Motor neuron (in vitro differentiated cells): Measurements from ENCODE around the gene CLIP4. TPM values are rescaled to one million over a fixed set of nuclear protein-coding genes. Genes with fewer than 3 reads are reported as not detected.
A peak's percentile ranks its signal among the peaks of the same experiment; 100 is the strongest.

Experiments used
- ATAC-seq, 8 experiments: fragments of 200-7000 bp; cut with Tn5 transposase; replicated peaks in 6 of 8; 2 replicates each; pipeline ENCODE4 v1.8.0; 2021; ENCODE audit warnings: mild to moderate bottlenecking in 8 of 8, moderate library complexity in 8 of 8
- H3K27ac ChIP-seq, 2 donors: fragments of 250-450 bp; sonication (Bioruptor Pico); 2 replicates each; pipeline ENCODE4 v1.9.0; 2021; ENCODE audit warnings: antibody characterized with exemption in 2 of 2, mild to moderate bottlenecking in 2 of 2, moderate library complexity in 1 of 2
- H3K4me1 ChIP-seq, 2 donors: fragments of 250-450 bp; sonication (Bioruptor Pico); replicated peaks in 1 of 2; 2 replicates each; pipeline ENCODE4 v1.6.1; 2021; ENCODE audit warnings: antibody characterized with exemption in 2 of 2, mild to moderate bottlenecking in 2 of 2, moderate library complexity in 1 of 2
- H3K4me3 ChIP-seq, 5 donors: fragments of 250-450 bp; sonication (Bioruptor Pico); 2 replicates each; pipeline ENCODE4 v1.9.0; 2021; ENCODE audit warnings: antibody characterized with exemption in 5 of 5, mild to moderate bottlenecking in 5 of 5, moderate library complexity in 4 of 5
- WGBS, 10 experiments: fragments of 450-650 bp; shearing (Covaris generic); methylation state at CpG; one replicate each; pipeline ENCODE4 v1.0.0; 2022; 5-methylcytosine and 5-hydroxymethylcytosine counted together
- in situ Hi-C, 9 experiments: fragments of 400-800 bp; cut with MboI; loops; one replicate each; pipeline ENCODE4 v1.15.0; 2021; ENCODE audit warnings: low sequenced_read_pairs in 9 of 9, low pct_unique_long_range_greater_than_20kb in 2 of 9; ENCODE audit not compliant: unreplicated experiment in 9 of 9
- total RNA-seq, 8 experiments: library from RNA; unstranded; fragments of 300-600 nt; gene quantifications; 2 replicates each; pipeline versions ENCODE4 v1.2.3 to v1.2.4, GENCODE V29; 2022

CLIP4 gene
- total RNA-seq, 8 experiments from 2014 or later = 5.4 to 63.1 (median 19.1) TPM

GRCh38 chr2:29207352-29208148 lies 92.3 kb downstream of the CLIP4 start:
- ATAC-seq = peak in 5 of 8 experiments; percentile 49 to 70 (median 59)
- in situ Hi-C loops = loop anchor here in 2 of 9 experiments (10.0 kb wide), 2 partner anchors 243 to 253 kb away; no protein-coding TSS in a partner anchor
- no peak overlapping the region for H3K27ac ChIP-seq
- H3K4me1 ChIP-seq = peaks cover 4 to 8% of the 10 kb centered on the region in 2 donors
- H3K4me3 ChIP-seq = no peak overlapping the region
- 64 to 100% (median 96%) methylated on average over 1 to 3 of the region's 3 CpGs; no CpG with 5 or more reads in 2 of the 10 experiments for WGBS, 10 experiments

DNA sequence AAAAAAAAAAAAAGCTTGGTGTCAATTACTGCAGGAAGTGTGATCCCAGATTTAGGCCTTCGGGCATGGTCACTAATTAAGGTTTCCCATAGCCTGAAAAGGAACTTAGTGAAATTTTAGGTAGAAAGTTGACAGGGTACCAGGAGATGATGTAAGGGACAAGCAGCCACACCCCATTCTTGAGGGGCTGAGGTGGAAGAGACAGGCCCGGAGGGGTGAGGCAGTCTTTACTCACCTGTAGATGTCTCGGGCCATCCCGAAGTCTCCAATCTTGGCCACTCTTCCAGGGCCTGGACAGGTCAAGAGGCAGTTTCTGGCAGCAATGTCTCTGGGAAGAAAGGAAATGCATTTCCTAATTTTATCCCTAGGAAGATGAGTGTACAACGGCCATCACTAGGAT lies 94.3 kb downstream of the CLIP4 start:
- Histone ChIP-seq H3K27ac (no peak overlapping the region), H3K4me3 (no peak overlapping the region), H3K4me1 (peaks cover 5 to 20% of the 10 kb centered on the region in 2 donors)
- no peak for ATAC-seq
- WGBS, 10 experiments = 40 to 100% (median 93%) methylated on average over 1 to 5 of the region's 5 CpGs; no CpG with 5 or more reads in 1 of the 10 experiments
- in situ Hi-C loops = loop anchor here in 2 of 9 experiments (10.0 kb wide), 2 partner anchors 245 to 255 kb away; no protein-coding TSS in a partner anchor

DNA sequence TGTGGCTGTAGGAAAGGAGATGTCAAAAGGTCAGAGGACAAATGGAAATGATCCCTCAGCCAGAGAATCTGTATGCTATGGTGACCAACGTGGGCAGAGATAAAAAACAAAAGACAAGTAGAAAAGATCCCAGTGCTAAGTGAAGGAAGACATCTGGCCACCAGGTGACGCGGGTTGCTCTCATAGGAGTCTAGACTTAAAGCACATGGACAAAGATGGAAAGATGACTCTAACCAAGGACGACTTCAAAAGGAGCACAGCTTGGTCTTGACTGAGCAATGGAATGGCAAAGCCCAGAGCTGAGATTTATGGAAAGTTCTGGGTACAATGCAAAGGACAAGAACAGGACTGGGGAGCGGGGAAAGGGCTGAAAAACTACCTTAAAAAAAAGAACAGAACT lies 96.8 kb downstream of the CLIP4 start:
- in situ Hi-C loops = no loop called here
- WGBS, 10 experiments = 4 to 100% (median 59%) methylated on average over 2 to 5 of the region's 5 CpGs
- Histone ChIP-seq H3K4me3 (no peak overlapping the region), H3K4me1 (peaks cover 10 to 40% of the 10 kb centered on the region in 2 donors), H3K27ac (no peak overlapping the region)
- ATAC-seq = peak in 3 of 8 experiments; percentile 13 to 70 (median 39)

GRCh38 chr2:29213888-29214291 lies 98.7 kb downstream of the CLIP4 start:
- 32 to 70% (median 52%) methylated on average over 1 to 6 of the region's 9 CpGs; no CpG with 5 or more reads in 4 of the 10 experiments for WGBS, 10 experiments
- in situ Hi-C loops = no loop called here
- Histone ChIP-seq H3K4me1 (peaks cover 7 to 32% of the 10 kb centered on the region in 2 donors), H3K4me3 (no peak overlapping the region), H3K27ac (no peak overlapping the region)
- peak in 5 of 8 experiments; percentile 74 to 88 (median 85) for ATAC-seq

DNA sequence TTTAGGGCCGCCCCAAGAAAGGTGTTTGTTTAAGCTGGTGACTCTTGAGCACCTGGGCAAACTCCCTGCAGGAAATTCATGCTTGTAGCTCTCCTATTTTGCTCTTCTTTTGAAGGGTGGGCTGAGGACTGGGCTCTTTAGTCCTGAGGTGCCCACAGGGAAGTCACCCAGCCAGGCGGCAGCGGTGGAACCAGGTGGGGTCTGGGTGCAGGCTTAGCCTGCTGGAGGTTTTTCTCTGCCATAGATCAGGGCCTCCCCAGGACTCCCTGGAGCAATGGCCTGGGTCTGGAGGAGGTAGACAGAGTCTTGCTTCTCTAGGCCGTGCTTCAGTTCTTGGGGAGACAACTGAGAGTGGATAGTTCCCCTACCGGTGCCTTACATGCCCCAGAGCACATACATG lies 99.9 kb downstream of the CLIP4 start:
- no peak overlapping the region for H3K4me3 ChIP-seq
- 71 to 100% (median 82%) methylated on average over 1 to 5 of the region's 5 CpGs; no CpG with 5 or more reads in 5 of the 10 experiments for WGBS, 10 experiments
- H3K27ac ChIP-seq = no peak overlapping the region
- peaks cover 7 to 32% of the 10 kb centered on the region in 2 donors for H3K4me1 ChIP-seq
- ATAC-seq = no peak
- in situ Hi-C loops = no loop called here

DNA sequence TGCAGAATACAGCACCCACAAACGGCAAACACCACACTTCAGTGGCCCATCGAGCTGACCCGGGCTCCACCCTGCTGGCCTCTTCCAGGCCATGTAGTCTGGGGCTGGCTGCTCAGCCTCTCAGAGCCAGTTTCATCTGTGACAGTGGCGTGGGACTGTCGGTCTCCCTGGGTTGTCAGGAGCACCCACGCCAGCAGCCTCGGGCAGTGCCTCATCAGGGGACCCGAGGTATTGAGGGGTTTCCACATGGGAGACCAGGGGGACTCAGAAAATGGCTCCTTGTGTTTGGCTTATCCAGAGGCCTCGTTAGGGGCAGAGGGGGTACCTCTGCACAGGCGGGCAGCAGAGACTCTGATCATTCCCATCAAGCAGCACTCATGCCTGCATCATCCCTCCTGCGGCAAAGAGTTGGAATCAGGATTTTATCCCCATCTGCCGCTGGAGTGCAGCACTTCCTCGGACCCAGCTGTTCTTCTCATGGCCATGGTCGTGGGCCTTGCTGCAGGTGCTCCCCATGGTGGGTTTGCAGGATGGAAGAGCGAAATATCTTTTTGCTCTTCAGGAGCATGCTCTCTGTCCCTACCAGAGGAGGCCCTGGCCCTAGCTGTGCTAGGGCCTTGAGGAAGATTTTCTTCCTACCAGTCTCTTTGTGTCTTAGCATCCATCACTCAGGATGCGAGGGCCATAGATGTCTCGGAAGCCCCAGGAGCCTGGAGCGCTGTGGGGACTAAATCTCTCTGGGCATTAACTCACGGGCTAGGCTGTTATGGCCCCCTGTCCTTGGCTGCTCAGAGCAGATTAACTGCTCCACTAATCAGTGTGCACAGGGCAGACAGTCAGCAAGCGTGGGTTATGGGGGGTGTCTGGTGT lies 100.8 kb downstream of the CLIP4 start:
- H3K27ac ChIP-seq = peak overlapping the region in 1 of 2 donors; percentile 67
- in situ Hi-C loops = no loop called here
- H3K4me3 ChIP-seq = no peak overlapping the region
- peaks cover 7 to 32% of the 10 kb centered on the region in 2 donors for H3K4me1 ChIP-seq
- ATAC-seq = peak in 5 of 8 experiments; percentile 25 to 88 (median 51)
- 35 to 100% (median 76%) methylated on average over 1 to 10 of the region's 20 CpGs; no CpG with 5 or more reads in 4 of the 10 experiments for WGBS, 10 experiments

DNA sequence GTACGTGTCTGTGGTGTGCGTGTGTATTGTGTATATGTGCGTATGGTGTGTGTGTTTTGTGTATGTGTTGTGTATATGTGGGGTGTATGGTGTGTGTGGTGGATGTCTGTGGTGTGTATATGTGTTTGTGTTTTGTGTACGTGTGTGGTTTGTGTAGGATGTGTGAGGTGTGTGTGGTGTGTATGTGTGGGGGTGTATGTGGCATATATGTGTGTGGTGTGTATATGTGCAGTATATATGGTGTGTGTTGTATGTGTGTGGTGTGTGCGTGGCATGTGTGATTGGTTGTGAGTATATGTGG lies 101.3 kb downstream of the CLIP4 start:
- peaks cover 7 to 32% of the 10 kb centered on the region in 2 donors for H3K4me1 ChIP-seq
- ATAC-seq = no peak

DNA sequence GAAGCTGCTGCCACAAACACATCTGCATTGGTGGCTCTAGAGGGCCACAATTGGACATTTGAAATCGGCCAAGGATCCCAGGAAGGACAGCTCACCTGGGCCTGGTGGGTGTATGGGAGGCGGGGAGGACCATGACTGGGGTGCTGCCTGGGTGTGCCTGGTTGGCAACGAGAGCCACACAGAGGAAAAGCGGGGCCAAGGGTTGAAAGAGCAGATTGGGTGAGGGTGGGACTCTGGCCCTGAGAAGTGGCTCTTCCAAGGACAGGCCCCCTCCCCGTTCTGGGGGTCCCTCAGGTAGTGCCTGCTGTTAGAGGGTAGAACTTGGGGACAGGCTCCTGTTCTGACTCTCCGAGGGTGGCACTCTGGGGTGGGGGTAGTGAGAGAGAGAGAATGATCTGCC lies 102.9 kb downstream of the CLIP4 start:
- no peak overlapping the region for H3K4me3 ChIP-seq
- no peak for ATAC-seq
- WGBS, 10 experiments = 0 to 93% (median 68%) methylated on average over 1 to 4 of the region's 6 CpGs; no CpG with 5 or more reads in 3 of the 10 experiments
- H3K4me1 ChIP-seq = peaks cover 7 to 31% of the 10 kb centered on the region in 2 donors
- in situ Hi-C loops = no loop called here
- no peak overlapping the region for H3K27ac ChIP-seq

More for the DNA sequence above, 101.3 kb downstream of the CLIP4 start:
- in situ Hi-C loops = no loop called here
- WGBS, 10 experiments = 85 to 100% (median 100%) methylated on average over 1 to 4 of the region's 5 CpGs; no CpG with 5 or more reads in 5 of the 10 experiments
- Histone ChIP-seq H3K4me3 (no peak overlapping the region), H3K27ac (peak overlapping the region in 1 of 2 donors; percentile 67)

DNA sequence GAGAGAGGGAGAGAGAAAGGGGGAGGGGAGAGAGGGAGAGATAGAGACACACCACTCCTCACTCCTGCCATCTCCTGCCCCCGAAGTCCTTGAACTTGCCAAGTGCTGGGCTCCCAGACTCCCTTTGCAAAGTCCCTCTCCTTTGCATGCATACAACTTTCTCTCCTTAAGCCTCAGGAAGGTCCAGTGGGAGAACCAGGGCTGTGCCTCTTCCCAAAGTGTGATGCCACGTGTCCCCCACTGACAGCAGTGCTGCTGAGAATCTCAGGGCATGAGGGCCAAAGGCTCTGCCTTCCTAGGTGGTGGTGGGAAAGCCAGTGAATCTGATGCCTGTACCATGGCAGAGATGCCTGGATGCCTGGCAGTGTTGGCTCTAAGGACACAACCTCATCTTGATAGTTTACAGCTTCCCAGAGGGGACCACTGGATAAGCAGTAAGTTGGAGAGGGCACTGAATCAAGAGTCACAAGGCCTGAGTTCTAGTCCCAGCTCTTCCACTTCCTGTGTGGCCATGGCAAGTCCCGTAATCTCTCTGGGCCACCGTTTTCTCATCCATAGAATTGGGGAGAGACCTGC lies 103.4 kb downstream of the CLIP4 start:
- in situ Hi-C loops = no loop called here
- ATAC-seq = no peak
- Histone ChIP-seq H3K4me3 (no peak overlapping the region), H3K4me1 (peaks cover 7 to 28% of the 10 kb centered on the region in 2 donors), H3K27ac (no peak overlapping the region)
- 40 to 83% (median 65%) methylated on average over 1 to 2 of the region's 4 CpGs; no CpG with 5 or more reads in 6 of the 10 experiments for WGBS, 10 experiments

GRCh38 chr2:29219374-29219773 lies 104.2 kb downstream of the CLIP4 start:
- ATAC-seq = no peak
- Histone ChIP-seq H3K4me1 (peaks cover 7 to 22% of the 10 kb centered on the region in 2 donors), H3K27ac (no peak overlapping the region), H3K4me3 (no peak overlapping the region)
- in situ Hi-C loops = no loop called here
- 15 to 100% (median 70%) methylated on average over 1 to 4 of the region's 4 CpGs; no CpG with 5 or more reads in 5 of the 10 experiments for WGBS, 10 experiments

- no peak overlapping the region for H3K27ac ChIP-seq
- peaks cover 0 to 10% of the 10 kb centered on the region in 2 donors for H3K4me1 ChIP-seq
- H3K4me3 ChIP-seq = no peak overlapping the region
- in situ Hi-C loops = no loop called here
- 20 to 97% (median 81%) methylated on average over 1 to 8 of the region's 12 CpGs; no CpG with 5 or more reads in 1 of the 10 experiments for WGBS, 10 experiments
- ATAC-seq = no peak
Measured at GRCh38 chr2:29220506-29221270, 105.5 kb downstream of the CLIP4 start.
